ENCODE data around the gene ZNF367. TPM values are rescaled to one million over a fixed set of nuclear protein-coding genes. Genes with fewer than 3 reads are reported as not detected.
"Not testable (repeated sequence)": the region's sequence is repeated elsewhere in the genome, so short reads cannot be mapped to it uniquely, and the experiment has no call there.

Gene ZNF367
- total RNA-seq, 2 experiments from 2014 or later: 27.7 to 28.7 TPM

DNA sequence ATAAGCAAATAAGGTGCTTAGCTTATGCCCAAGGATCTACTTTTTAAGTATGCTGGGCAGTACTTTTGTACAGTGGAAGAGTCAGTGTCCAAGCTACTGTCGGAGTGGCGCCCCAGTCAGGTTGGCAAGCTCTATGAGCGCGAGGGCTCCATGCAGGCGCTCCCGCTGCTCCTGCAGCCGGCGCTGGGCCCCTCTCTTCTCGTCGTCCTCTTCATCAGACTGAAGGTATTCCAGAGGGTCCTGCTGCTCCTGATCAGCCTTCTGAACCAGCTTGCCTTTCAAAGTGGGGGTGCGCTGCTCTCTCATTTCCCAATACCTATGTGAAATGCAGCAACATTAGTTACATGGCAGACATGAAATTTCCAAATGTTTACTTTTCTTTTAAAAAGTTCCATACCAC lies 30.0 kb downstream of the ZNF367 start:
- no peaks in the 10 kb centered on the region for H3K9me3 Mint-ChIP-seq
- no peaks in the 10 kb centered on the region for H3K27me3 Mint-ChIP-seq
- no peak overlapping the region for H3K27ac Mint-ChIP-seq
- peaks cover 70% of the 10 kb centered on the region for H3K36me3 Mint-ChIP-seq (ENCODE audit: low read depth)
- POLR2A ChIA-PET: no interaction called here
- no peak for DNase-seq
- CTCF ChIA-PET: no interaction called here
- H3K4me3 Mint-ChIP-seq: no peak overlapping the region
- H3K4me1 Mint-ChIP-seq: peaks cover 24% of the 10 kb centered on the region

GRCh38 chr9:96386157-96386556 lies 32.0 kb downstream of the ZNF367 start:
- ChIA-PET POLR2A (no interaction called here), CTCF (no interaction called here)

DNA sequence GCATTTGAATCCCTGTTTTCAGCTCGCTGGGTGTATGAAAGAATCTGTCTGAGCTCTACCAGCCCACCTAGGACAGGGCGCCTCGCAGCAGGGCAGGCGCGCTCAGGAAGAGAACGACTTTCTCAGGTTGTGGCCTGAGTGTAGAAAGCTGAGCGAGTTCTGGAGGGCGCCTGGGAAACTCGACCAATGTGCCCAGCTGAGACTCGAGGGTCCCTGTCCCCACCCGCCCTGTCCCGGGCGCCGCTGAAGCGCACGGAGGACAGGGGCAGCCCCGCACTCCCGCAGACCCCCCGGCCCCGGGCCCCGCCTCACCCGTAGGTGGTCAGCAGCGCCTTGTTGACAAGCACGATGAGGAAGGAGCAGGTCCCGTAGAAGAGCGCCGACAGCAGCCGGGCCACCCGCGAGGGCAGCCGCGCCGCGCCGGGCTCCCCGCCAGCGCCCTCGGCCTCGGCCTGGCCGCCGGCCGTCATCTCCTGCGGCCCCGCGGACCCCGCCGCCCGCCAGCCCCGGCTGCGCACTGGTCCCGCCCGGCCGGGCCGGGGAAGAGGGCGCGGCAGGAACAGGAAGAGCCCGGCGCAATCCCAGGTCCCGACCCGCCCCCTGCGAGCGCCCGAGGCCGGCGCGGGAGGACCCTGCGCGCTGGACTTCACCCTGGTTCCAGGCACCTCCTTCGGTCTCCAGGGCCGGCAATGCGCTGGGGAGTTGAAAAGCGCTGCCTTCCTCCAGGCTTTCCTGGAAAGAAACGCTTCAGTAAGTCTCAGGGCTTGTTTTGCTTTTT lies 34.8 kb downstream of the ZNF367 start, which contains the start of gene SLC35D2:
SLC35D2 (minus strand) TSS at position 547 of the 778 bp plus-strand sequence; CDS start at position 470, 77 bp downstream.
- Mint-ChIP-seq H3K4me3 (peak within 1 kb of the TSS; percentile 73), H3K27ac (peak within 1 kb of the TSS; percentile 64), H3K27me3 (no peaks in the 10 kb centered on the region), H3K9me3 (no peaks in the 10 kb centered on the region), H3K4me1 (peaks cover 33% of the 10 kb centered on the region), H3K36me3 (ENCODE audit: low read depth) (peaks cover 45% of the 10 kb centered on the region)
- peak; percentile 23 for DNase-seq
- CTCF ChIA-PET: no interaction called here
- POLR2A ChIA-PET: interaction anchor here (0.8 kb wide), 1 partner anchor 52 kb away, joined by 3 read pairs; no protein-coding TSS in a partner anchor

More at GRCh38 chr9:96386157-96386556, 32.0 kb downstream of the ZNF367 start:
- Mint-ChIP-seq H3K27ac (no peak overlapping the region), H3K4me1 (peaks cover 30% of the 10 kb centered on the region), H3K36me3 (ENCODE audit: low read depth) (peaks cover 59% of the 10 kb centered on the region), H3K27me3 (no peaks in the 10 kb centered on the region), H3K9me3 (no peaks in the 10 kb centered on the region), H3K4me3 (no peak overlapping the region)
- DNase-seq: no peak

GRCh38 chr9:96382839-96383164 lies 35.4 kb downstream of the ZNF367 start:
- H3K27me3 Mint-ChIP-seq: no peaks in the 10 kb centered on the region
- CTCF ChIA-PET: no interaction called here
- peaks cover 33% of the 10 kb centered on the region for H3K4me1 Mint-ChIP-seq
- no peak overlapping the region for H3K27ac Mint-ChIP-seq
- POLR2A ChIA-PET: interaction anchor here (0.8 to 0.9 kb wide), 2 partner anchors 16 to 53 kb away, joined by 3 read pairs; no protein-coding TSS in a partner anchor
- no peaks in the 10 kb centered on the region for H3K9me3 Mint-ChIP-seq
- H3K4me3 Mint-ChIP-seq: peak overlapping the region; percentile 71
- no peak for DNase-seq
- H3K36me3 Mint-ChIP-seq (ENCODE audit: low read depth): peaks cover 41% of the 10 kb centered on the region

- no peaks in the 10 kb centered on the region for H3K27me3 Mint-ChIP-seq
- peaks cover 33% of the 10 kb centered on the region for H3K4me1 Mint-ChIP-seq
- no peak for DNase-seq
- H3K9me3 Mint-ChIP-seq: no peaks in the 10 kb centered on the region
- H3K27ac Mint-ChIP-seq: no peak overlapping the region
- H3K36me3 Mint-ChIP-seq (ENCODE audit: low read depth): peaks cover 35% of the 10 kb centered on the region
- H3K4me3 Mint-ChIP-seq: no peak overlapping the region
- CTCF ChIA-PET: no interaction called here
- POLR2A ChIA-PET: interaction anchor here (0.8 to 1.2 kb wide), 4 partner anchors 17 to 53 kb away, joined by 3 to 4 read pairs (median 4); partner anchors contain the start of gene ZNF367
Measured at GRCh38 chr9:96382175-96382574, 36.0 kb downstream of the ZNF367 start.

DNA sequence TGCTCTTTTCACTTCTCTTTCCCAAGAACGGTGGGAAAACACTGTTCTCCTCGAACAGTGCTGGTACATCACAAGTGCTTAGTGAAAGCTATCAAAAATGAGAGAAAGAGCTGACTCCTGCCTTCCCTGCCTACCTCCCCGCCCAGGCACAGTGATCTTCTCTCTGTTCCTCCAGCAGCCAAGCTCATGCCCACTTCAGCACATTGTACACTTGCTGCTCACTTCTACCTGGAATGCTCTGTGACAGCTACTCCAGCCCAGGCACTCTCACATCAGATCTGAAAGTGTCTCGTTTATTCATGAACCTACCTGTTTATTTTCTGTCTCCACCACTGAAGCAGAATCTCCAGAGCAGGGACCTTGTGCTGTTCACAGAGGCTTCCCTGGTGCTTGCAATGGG lies 36.5 kb downstream of the ZNF367 start:
- no peak overlapping the region for H3K27ac Mint-ChIP-seq
- ChIA-PET CTCF (no interaction called here), POLR2A (interaction anchor here (1.1 to 1.2 kb wide), 2 partner anchors 35 to 37 kb away, joined by 4 read pairs; partner anchors contain the start of gene ZNF367)
- H3K4me3 Mint-ChIP-seq: no peak overlapping the region
- DNase-seq: no peak
- H3K27me3 Mint-ChIP-seq: no peaks in the 10 kb centered on the region
- no peaks in the 10 kb centered on the region for H3K9me3 Mint-ChIP-seq
- H3K4me1 Mint-ChIP-seq: peaks cover 33% of the 10 kb centered on the region
- H3K36me3 Mint-ChIP-seq (ENCODE audit: low read depth): peaks cover 30% of the 10 kb centered on the region

DNA sequence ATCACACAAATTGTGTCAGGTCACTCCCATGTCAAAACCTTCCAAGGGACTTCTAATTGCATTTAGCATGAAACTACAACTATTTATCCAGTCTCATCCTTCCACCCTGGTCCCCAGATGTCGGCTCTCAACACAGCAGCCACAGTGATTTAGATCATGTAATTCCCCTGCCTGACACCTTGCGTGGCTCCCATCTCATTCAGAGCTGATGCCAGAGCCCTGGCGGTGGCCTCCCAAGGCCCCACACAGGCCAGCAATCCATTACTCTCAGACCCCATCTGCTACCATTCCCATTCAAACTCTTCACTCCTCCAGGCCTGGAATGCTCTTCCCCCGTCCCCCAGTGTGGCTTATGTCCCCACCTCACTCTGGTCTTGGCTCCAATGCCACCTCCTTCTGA lies 37.0 kb downstream of the ZNF367 start:
- H3K4me1 Mint-ChIP-seq: peaks cover 33% of the 10 kb centered on the region
- peaks cover 25% of the 10 kb centered on the region for H3K36me3 Mint-ChIP-seq (ENCODE audit: low read depth)
- H3K4me3 Mint-ChIP-seq: no peak overlapping the region
- no peak overlapping the region for H3K27ac Mint-ChIP-seq
- ChIA-PET CTCF (no interaction called here), POLR2A (interaction anchor here (1.1 to 1.2 kb wide), 2 partner anchors 36 to 37 kb away, joined by 4 read pairs; partner anchors contain the start of gene ZNF367)
- no peaks in the 10 kb centered on the region for H3K27me3 Mint-ChIP-seq
- DNase-seq: no peak
- no peaks in the 10 kb centered on the region for H3K9me3 Mint-ChIP-seq

DNA sequence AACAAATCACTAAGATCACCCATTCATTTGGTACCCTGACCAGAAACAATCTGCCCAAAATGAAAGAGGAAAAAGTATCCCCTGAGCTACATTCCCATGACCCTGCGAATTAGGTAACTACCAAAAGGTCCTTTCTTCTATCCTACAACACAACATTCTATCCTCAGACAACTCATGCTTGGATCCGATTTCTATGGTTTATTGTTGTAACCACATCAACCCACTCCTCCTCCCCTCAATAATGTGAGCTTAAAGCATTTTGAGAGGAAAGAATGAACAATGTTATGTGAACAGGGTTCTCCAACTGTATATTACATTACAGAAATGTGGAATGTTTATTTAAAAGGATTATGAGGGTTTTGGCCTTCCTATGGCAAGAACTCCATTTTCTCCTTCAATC lies 38.7 kb downstream of the ZNF367 start:
- Mint-ChIP-seq H3K4me3 (no peak overlapping the region), H3K27ac (no peak overlapping the region), H3K36me3 (ENCODE audit: low read depth) (peaks cover 22% of the 10 kb centered on the region), H3K9me3 (no peaks in the 10 kb centered on the region), H3K4me1 (peaks cover 30% of the 10 kb centered on the region), H3K27me3 (no peaks in the 10 kb centered on the region)
- POLR2A ChIA-PET: no interaction called here
- CTCF ChIA-PET: no interaction called here
- no peak for DNase-seq

- Mint-ChIP-seq H3K9me3 (no peaks in the 10 kb centered on the region), H3K36me3 (ENCODE audit: low read depth) (peaks cover 15% of the 10 kb centered on the region), H3K4me1 (peaks cover 22% of the 10 kb centered on the region), H3K27me3 (no peaks in the 10 kb centered on the region), H3K4me3 (no peak overlapping the region), H3K27ac (no peak overlapping the region)
- ChIA-PET CTCF (no interaction called here), POLR2A (interaction anchor here (1.1 kb wide), 1 partner anchor 10 kb away, joined by 3 read pairs; no protein-coding TSS in a partner anchor)
- no peak for DNase-seq
Measured at GRCh38 chr9:96378187-96378586, 40.0 kb downstream of the ZNF367 start.

DNA sequence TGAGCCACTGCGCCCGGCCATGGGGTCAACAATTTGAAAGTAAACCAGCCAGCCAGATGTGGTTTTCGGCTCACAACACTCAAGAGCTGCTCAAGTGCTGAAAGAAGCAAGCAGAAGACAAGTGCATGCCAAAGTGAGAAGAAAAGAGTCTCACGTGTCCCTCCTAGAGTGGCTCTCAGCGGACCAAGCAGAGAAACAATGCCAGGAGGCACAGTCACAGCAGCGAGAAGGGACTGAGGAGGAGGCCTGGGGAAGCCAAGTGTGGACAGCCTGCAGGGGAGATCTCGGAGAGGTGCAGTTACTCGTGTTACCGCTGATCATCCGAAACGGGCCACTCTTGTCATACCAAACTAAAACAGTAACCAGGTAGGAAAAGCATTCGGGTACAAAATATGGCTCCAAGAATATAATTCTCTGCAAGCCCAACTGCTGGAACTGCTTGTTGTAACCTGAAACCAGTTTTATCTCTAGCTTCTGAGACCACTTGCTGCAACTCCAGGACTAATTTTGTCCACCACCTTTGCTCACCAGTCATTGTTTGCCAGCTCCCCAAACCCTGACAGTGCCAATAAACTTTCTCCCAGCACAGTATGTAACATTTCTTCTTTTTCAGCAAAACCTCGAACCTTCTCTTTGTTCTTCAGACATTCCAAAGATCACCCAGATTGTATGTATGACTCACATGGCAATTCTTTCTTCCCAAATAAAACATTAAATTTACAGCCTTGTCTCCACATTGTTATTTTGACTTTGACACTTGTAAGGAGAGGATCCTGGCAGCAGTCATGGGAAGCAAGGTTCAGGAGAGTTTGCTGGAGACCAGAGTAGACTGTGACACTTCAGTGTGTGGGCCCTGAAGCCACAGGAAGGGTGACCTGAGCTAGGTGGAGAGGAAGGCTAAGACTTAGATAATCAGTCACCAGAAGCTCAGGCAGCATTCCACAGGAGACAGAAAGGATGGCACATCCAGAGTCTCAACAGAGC lies 41.0 kb downstream of the ZNF367 start:
- ChIA-PET POLR2A (interaction anchor here (1.1 kb wide), 1 partner anchor 9 kb away, joined by 3 read pairs; no protein-coding TSS in a partner anchor), CTCF (no interaction called here)
- Mint-ChIP-seq H3K27ac (no peak overlapping the region), H3K36me3 (ENCODE audit: low read depth) (peaks cover 15% of the 10 kb centered on the region), H3K4me1 (peaks cover 14% of the 10 kb centered on the region), H3K9me3 (no peaks in the 10 kb centered on the region), H3K27me3 (no peaks in the 10 kb centered on the region), H3K4me3 (no peak overlapping the region)
- no peak for DNase-seq

GRCh38 chr9:96375507-96375906 lies 42.7 kb downstream of the ZNF367 start:
- H3K27ac Mint-ChIP-seq; DNase-seq; POLR2A ChIA-PET; H3K27me3 Mint-ChIP-seq; H3K9me3 Mint-ChIP-seq; CTCF ChIA-PET; H3K36me3 Mint-ChIP-seq (ENCODE audit: low read depth); H3K4me3 Mint-ChIP-seq; H3K4me1 Mint-ChIP-seq: not testable (repeated sequence)

GRCh38 chr9:96367943-96368342 lies 50.2 kb downstream of the ZNF367 start:
- Mint-ChIP-seq H3K27ac (no peak overlapping the region), H3K27me3 (no peaks in the 10 kb centered on the region), H3K36me3 (ENCODE audit: low read depth) (peaks cover 7% of the 10 kb centered on the region), H3K9me3 (no peaks in the 10 kb centered on the region), H3K4me3 (no peak overlapping the region), H3K4me1 (no peaks in the 10 kb centered on the region)
- CTCF ChIA-PET: no interaction called here
- no peak for DNase-seq
- POLR2A ChIA-PET: interaction anchor here (1.0 kb wide), 1 partner anchor 10 kb away, joined by 3 read pairs; no protein-coding TSS in a partner anchor
